Measurements from ENCODE around the gene ATXN2. TPM values are rescaled to one million over a fixed set of nuclear protein-coding genes. Genes with fewer than 3 reads are reported as not detected.

ATXN2 gene
- total RNA-seq, 2 donors from 2014 or later = 37.1 to 55.4 TPM

DNA sequence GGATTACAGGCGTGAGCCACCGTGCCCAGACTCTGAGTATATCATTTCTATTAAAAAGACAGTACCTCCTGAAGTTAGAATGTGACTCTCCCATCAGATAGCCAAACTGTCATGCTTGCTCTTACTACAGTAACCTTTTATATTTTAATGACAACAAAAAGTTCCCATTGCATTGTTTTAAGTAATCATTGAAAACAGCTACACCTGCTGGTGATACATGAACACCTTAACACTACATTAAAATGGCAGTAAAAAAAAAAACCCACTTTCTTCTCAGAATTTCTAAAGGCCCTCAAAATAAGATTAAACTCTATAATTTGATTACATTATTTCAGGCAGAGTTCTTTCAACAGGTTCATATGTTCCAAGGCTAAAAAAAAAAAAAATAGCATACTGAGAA is 116.7 kb downstream of the ATXN2 start:
- H3K9me3 ChIP-seq = no peaks in the 10 kb centered on the region
- ATAC-seq = no peak
- intact Hi-C loops (cut with DNase I) = no loop called here
- 93 to 94% methylated on average over 2 of the region's 2 CpGs for WGBS, 2 donors
- H3K27ac ChIP-seq = no peak overlapping the region
- H3K4me1 ChIP-seq = no peaks in the 10 kb centered on the region
- TF ChIP-seq POLR2A (IDR thresholded peaks at IDR 0.05) = no peak
- TF ChIP-seq, protein P1, sequence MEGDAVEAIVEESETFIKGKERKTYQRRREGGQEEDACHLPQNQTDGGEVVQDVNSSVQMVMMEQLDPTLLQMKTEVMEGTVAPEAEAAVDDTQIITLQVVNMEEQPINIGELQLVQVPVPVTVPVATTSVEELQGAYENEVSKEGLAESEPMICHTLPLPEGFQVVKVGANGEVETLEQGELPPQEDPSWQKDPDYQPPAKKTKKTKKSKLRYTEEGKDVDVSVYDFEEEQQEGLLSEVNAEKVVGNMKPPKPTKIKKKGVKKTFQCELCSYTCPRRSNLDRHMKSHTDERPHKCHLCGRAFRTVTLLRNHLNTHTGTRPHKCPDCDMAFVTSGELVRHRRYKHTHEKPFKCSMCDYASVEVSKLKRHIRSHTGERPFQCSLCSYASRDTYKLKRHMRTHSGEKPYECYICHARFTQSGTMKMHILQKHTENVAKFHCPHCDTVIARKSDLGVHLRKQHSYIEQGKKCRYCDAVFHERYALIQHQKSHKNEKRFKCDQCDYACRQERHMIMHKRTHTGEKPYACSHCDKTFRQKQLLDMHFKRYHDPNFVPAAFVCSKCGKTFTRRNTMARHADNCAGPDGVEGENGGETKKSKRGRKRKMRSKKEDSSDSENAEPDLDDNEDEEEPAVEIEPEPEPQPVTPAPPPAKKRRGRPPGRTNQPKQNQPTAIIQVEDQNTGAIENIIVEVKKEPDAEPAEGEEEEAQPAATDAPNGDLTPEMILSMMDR (IDR thresholded peaks at IDR 0.05) = peak in 4 of 7 experiments; percentile 17 to 35 (median 27)
- no peak overlapping the region for H3K4me3 ChIP-seq
- no peak for DNase-seq
- H3K36me3 ChIP-seq (replicated peaks in 1 of 2; ENCODE audit: insufficient read depth in 1 of 2, low read depth in 2 of 2) = peaks cover 12 to 20% of the 10 kb centered on the region in 2 donors
- no peaks in the 10 kb centered on the region for H3K27me3 ChIP-seq

DNA sequence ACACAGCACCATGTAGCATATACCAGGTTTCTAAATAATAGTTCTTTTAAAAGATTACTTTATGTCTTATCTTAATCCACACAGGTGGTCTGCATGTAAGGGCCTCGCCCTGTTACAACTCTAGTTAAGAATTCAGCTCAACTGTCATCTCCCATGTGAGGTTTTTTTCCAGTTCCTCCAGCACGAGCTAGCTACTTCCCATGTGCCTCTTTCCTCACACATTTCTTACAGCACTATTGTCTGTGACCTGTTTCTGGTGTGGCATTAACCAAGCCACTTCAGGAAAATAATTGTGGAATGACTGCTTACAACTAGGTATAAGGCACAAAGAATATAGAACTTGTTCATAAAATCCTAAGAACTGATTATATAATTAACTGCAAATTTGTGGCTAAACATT is 127.9 kb downstream of the ATXN2 start:
- H3K4me3 ChIP-seq = no peak overlapping the region
- H3K27ac ChIP-seq = no peak overlapping the region
- no peaks in the 10 kb centered on the region for H3K9me3 ChIP-seq
- intact Hi-C loops (cut with DNase I) = no loop called here
- no peak for ATAC-seq
- H3K4me1 ChIP-seq = peaks cover 17% of the 10 kb centered on the region
- TF ChIP-seq, protein P1 (IDR thresholded peaks at IDR 0.05) = no peak
- TF ChIP-seq POLR2A (IDR thresholded peaks at IDR 0.05) = no peak
- no peaks in the 10 kb centered on the region for H3K27me3 ChIP-seq
- DNase-seq = no peak
- H3K36me3 ChIP-seq (replicated peaks in 1 of 2; ENCODE audit: insufficient read depth in 1 of 2, low read depth in 2 of 2) = peaks cover 0 to 13% of the 10 kb centered on the region in 2 donors
- WGBS, 2 donors = 22 to 39% methylated on average over 2 of the region's 2 CpGs

DNA sequence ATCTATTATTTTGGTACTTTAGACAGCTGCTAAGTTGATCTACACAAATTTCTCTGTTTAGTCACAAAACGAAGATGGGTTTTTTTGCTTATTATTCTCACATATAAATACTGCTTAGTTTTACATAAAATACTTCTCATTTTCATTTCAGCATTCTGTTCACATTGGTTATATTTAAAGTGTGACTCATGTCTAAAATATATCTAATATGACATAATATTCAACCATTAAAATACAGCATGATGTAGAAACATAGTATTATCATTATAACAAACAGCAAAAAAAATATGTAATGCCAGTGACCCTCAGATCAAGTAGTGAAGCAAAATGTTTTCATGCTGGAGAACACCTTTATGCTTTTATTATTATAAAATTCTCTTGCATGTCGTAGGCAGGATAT is 129.7 kb downstream of the ATXN2 start:
- Histone ChIP-seq H3K4me1 (peaks cover 17% of the 10 kb centered on the region), H3K27me3 (no peaks in the 10 kb centered on the region), H3K36me3 (replicated peaks in 1 of 2; ENCODE audit: insufficient read depth in 1 of 2, low read depth in 2 of 2) (peaks cover 0 to 11% of the 10 kb centered on the region in 2 donors), H3K4me3 (no peak overlapping the region), H3K27ac (no peak overlapping the region), H3K9me3 (no peaks in the 10 kb centered on the region)
- WGBS, 2 donors = 85 to 86% methylated on average over 2 of the region's 2 CpGs
- ATAC-seq (no peak), DNase-seq (no peak)
- intact Hi-C loops (cut with DNase I) = no loop called here
- no peak for TF ChIP-seq POLR2A (IDR thresholded peaks at IDR 0.05)
- TF ChIP-seq, protein P1 (IDR thresholded peaks at IDR 0.05) = no peak

DNA sequence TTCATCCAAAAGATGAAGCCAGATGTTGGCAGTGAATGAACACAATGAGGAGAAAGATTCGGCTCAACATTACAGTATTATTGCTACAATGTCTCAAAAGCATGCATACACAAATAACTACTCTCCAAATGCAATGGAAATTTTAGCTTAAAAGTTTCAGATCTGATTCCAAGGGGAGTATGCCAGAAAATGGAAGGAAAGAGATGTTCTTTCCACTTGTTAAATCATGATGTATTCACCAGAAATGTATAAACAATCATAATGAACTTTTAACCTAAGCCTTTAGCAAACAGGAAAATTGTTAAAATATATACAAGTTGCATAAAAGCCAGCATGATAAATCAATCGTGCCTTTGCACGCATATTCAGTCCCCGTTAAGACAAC is 131.3 kb downstream of the ATXN2 start:
- no peak overlapping the region for H3K27ac ChIP-seq
- H3K4me1 ChIP-seq = peaks cover 10% of the 10 kb centered on the region
- H3K36me3 ChIP-seq (replicated peaks in 1 of 2; ENCODE audit: insufficient read depth in 1 of 2, low read depth in 2 of 2) = peaks cover 0 to 10% of the 10 kb centered on the region in 2 donors
- WGBS, 2 donors = 77 to 82% methylated on average over 4 of the region's 4 CpGs
- H3K9me3 ChIP-seq = no peaks in the 10 kb centered on the region
- DNase-seq (no peak), ATAC-seq (no peak)
- no peak for TF ChIP-seq POLR2A (IDR thresholded peaks at IDR 0.05)
- TF ChIP-seq, protein P1 (IDR thresholded peaks at IDR 0.05) = no peak
- H3K4me3 ChIP-seq = no peak overlapping the region
- intact Hi-C loops (cut with DNase I) = no loop called here
- no peaks in the 10 kb centered on the region for H3K27me3 ChIP-seq

DNA sequence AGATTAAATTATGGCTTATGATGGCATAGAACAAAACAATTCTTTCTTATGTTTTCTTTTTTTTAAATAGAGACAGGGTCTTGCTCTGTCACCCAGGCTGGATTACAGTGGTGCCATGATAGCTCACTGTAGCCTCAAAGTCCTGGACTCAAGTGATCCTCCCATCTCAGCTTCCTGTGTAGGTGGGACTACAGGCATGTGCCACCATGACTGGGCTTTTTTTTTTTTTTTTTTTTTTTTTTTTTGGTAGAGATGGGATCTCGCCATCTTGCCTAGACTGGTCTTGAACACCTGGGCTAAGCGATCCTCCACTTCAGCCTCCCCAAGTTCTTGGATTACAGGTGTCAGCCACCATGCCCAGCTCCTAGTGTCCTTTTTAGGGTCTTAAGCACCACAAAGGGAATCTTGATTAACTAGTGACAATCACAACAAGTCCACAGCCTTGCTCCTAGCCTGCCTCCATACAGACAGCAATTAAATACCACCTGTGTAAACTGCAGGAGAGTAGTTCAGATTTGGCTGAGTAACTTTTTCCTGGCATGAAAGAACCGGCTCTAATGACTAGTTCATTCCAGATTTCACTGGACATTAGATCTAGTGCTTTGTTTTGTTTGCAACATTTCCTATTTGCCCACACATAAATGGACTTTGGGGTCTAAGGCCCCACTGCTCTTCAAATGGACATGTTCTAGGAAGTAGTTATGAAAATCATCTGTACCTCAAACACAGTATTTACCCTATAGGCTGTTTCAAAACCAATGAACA is 131.8 kb downstream of the ATXN2 start:
- peaks cover 13% of the 10 kb centered on the region for H3K4me1 ChIP-seq
- no peaks in the 10 kb centered on the region for H3K27me3 ChIP-seq
- no peaks in the 10 kb centered on the region for H3K9me3 ChIP-seq
- no peak for ATAC-seq
- no peak for DNase-seq
- no peak overlapping the region for H3K27ac ChIP-seq
- no peak for TF ChIP-seq POLR2A (IDR thresholded peaks at IDR 0.05)
- TF ChIP-seq, protein P1 (IDR thresholded peaks at IDR 0.05) = no peak
- intact Hi-C loops (cut with DNase I) = no loop called here
- peaks cover 0 to 10% of the 10 kb centered on the region in 2 donors for H3K36me3 ChIP-seq (replicated peaks in 1 of 2; ENCODE audit: insufficient read depth in 1 of 2, low read depth in 2 of 2)
- 64 to 70% methylated on average over 3 of the region's 3 CpGs for WGBS, 2 donors
- H3K4me3 ChIP-seq = no peak overlapping the region

Data from body of pancreas (tissue), 4 donors.